Breast epithelium (tissue), 4 donors: Measurements from ENCODE around the gene DPYSL3. TPM values are rescaled to one million over a fixed set of nuclear protein-coding genes. Genes with fewer than 3 reads are reported as not detected.
A peak's percentile ranks its signal among the peaks of the same experiment; 100 is the strongest.

ENCODE experiments used
- DNase-seq, 2 donors: peaks; one replicate each; pipeline ENCODE4 v3.0.0-alpha.2; 2019; ENCODE audit warnings: low spot score in 2 of 2
- H3K27ac ChIP-seq, 2 donors: fragments of 200-600 bp; sonication (generic) in 1 of 2; one replicate each; pipeline ENCODE4 v1.5.1; 2016 to 2019; ENCODE audit warnings: mild to moderate bottlenecking in 1 of 2
- H3K27me3 ChIP-seq, 2 donors: fragments of 200-600 bp; sonication (generic) in 1 of 2; one replicate each; pipeline versions ENCODE4 v1.5.1 to v1.6.0; 2017 to 2019; ENCODE audit warnings: control low read depth in 1 of 2, mild to moderate bottlenecking in 1 of 2
- H3K36me3 ChIP-seq: fragments of 200-600 bp; one replicate; pipeline ENCODE4 v1.5.1; 2019
- H3K4me1 ChIP-seq, 2 donors: fragments of 200-600 bp; sonication (generic); one replicate each; pipeline ENCODE4 v1.5.1; 2016 to 2019; ENCODE audit warnings: control low read depth in 1 of 2
- H3K4me3 ChIP-seq, 3 donors: fragments of 200-600 bp; sonication (generic); 1 replicate in 2 of 3; 2 replicates in 1 of 3; pipeline ENCODE4 v1.5.1; 2016 to 2019; ENCODE audit warnings: mild to moderate bottlenecking in 3 of 3, moderate library complexity in 2 of 3
- H3K9me3 ChIP-seq, 2 donors: fragments of 200-600 bp; sonication (generic) in 1 of 2; one replicate each; pipeline ENCODE4 v1.5.1; 2016 to 2019; ENCODE audit warnings: control low read depth in 1 of 2
- CTCF ChIP-seq, 3 donors: fragments of 450-650 bp; IDR thresholded peaks; one replicate each; pipeline ENCODE4 v1.5.1; 2016 to 2017; ENCODE audit warnings: antibody characterized with exemption in 3 of 3, mild to moderate bottlenecking in 3 of 3, moderate library complexity in 3 of 3
- POLR2A ChIP-seq: fragments of 450-650 bp; IDR thresholded peaks from one replicate; pipeline ENCODE4 v1.6.1; 2016; ENCODE audit warnings: antibody characterized with exemption, mild to moderate bottlenecking, moderate library complexity
- POLR2AphosphoS5 ChIP-seq, 3 donors: sonication (generic); formaldehyde crosslinking; IDR thresholded peaks; one replicate each; pipeline ENCODE4 v1.6.1; 2017; ENCODE audit warnings: antibody characterized with exemption in 3 of 3
- intact Hi-C: fragments of 100-400 bp; cut with DNase I; formaldehyde crosslinking; loops from one replicate; pipeline ENCODE4 v1.15.1; 2023; ENCODE audit warnings: low total_unique reads
- total RNA-seq, 3 donors: library from RNA; depleted of rRNA; stranded (reverse); fragments of >200 nt; gene quantifications; one replicate each; pipeline ENCODE4 v1.1.0, GENCODE V29; 2016

Gene DPYSL3
- total RNA-seq, 3 donors from 2014 or later, result 34.4 to 73.1 (median 34.7) TPM

- no peaks in the 10 kb centered on the region for H3K4me1 ChIP-seq
- H3K9me3 ChIP-seq, result no peaks in the 10 kb centered on the region
- H3K36me3 ChIP-seq, result no peaks in the 10 kb centered on the region
- intact Hi-C loops, result no loop called here
- no peak overlapping the region for H3K4me3 ChIP-seq
- TF ChIP-seq POLR2A, result no peak
- TF ChIP-seq POLR2AphosphoS5 (IDR thresholded peaks at IDR 0.05), result no peak
- TF ChIP-seq CTCF (IDR thresholded peaks at IDR 0.05), result no peak
- no peaks in the 10 kb centered on the region for H3K27me3 ChIP-seq
- DNase-seq, result no peak
- no peak overlapping the region for H3K27ac ChIP-seq
Measured at GRCh38 chr5:147487031-147487750, 22.7 kb downstream of the DPYSL3 start.

- H3K27ac ChIP-seq, result peak overlapping the region; percentile 76 to 82
- peaks cover 0 to 4% of the 10 kb centered on the region in 2 donors for H3K4me1 ChIP-seq
- DNase-seq, result no peak
- no peak overlapping the region for H3K4me3 ChIP-seq
- TF ChIP-seq POLR2AphosphoS5 (IDR thresholded peaks at IDR 0.05) (no peak), CTCF (IDR thresholded peaks at IDR 0.05) (no peak), POLR2A (no peak)
- no peaks in the 10 kb centered on the region for H3K27me3 ChIP-seq
- peaks cover 0 to 6% of the 10 kb centered on the region in 2 donors for H3K9me3 ChIP-seq
- intact Hi-C loops, result no loop called here
- no peaks in the 10 kb centered on the region for H3K36me3 ChIP-seq
Measured at GRCh38 chr5:147485814-147486213, 24.1 kb downstream of the DPYSL3 start.

GRCh38 chr5:147485046-147485445 lies 24.8 kb downstream of the DPYSL3 start:
- no peak for TF ChIP-seq POLR2AphosphoS5 (IDR thresholded peaks at IDR 0.05)
- TF ChIP-seq POLR2A, result no peak
- no peak for TF ChIP-seq CTCF (IDR thresholded peaks at IDR 0.05)
- Histone ChIP-seq H3K4me3 (no peak overlapping the region), H3K36me3 (no peaks in the 10 kb centered on the region), H3K4me1 (peaks cover 0 to 4% of the 10 kb centered on the region in 2 donors), H3K9me3 (peaks cover 0 to 6% of the 10 kb centered on the region in 2 donors), H3K27ac (peak overlapping the region; percentile 76 to 82), H3K27me3 (no peaks in the 10 kb centered on the region)
- intact Hi-C loops, result no loop called here
- DNase-seq, result no peak

- no peak for DNase-seq
- peaks cover 0 to 6% of the 10 kb centered on the region in 2 donors for H3K9me3 ChIP-seq
- peaks cover 0 to 4% of the 10 kb centered on the region in 2 donors for H3K4me1 ChIP-seq
- peak overlapping the region; percentile 76 to 82 for H3K27ac ChIP-seq
- TF ChIP-seq CTCF (IDR thresholded peaks at IDR 0.05) (no peak), POLR2A (no peak), POLR2AphosphoS5 (IDR thresholded peaks at IDR 0.05) (no peak)
- H3K4me3 ChIP-seq, result no peak overlapping the region
- intact Hi-C loops, result no loop called here
- no peaks in the 10 kb centered on the region for H3K36me3 ChIP-seq
- H3K27me3 ChIP-seq, result no peaks in the 10 kb centered on the region
Measured at GRCh38 chr5:147484708-147485020, 25.2 kb downstream of the DPYSL3 start.

- H3K36me3 ChIP-seq, result no peaks in the 10 kb centered on the region
- no peak overlapping the region for H3K4me3 ChIP-seq
- peaks cover 0 to 4% of the 10 kb centered on the region in 2 donors for H3K4me1 ChIP-seq
- peaks cover 0 to 6% of the 10 kb centered on the region in 2 donors for H3K9me3 ChIP-seq
- peak overlapping the region; percentile 76 to 82 for H3K27ac ChIP-seq
- intact Hi-C loops, result no loop called here
- peak in 1 of 2 donors; percentile 39 for DNase-seq
- H3K27me3 ChIP-seq, result no peaks in the 10 kb centered on the region
- peak in 2 of 3 donors; percentile 78 for TF ChIP-seq POLR2AphosphoS5 (IDR thresholded peaks at IDR 0.05)
- no peak for TF ChIP-seq CTCF (IDR thresholded peaks at IDR 0.05)
Measured at GRCh38 chr5:147483961-147484707, 25.7 kb downstream of the DPYSL3 start.
